Panc1 (cell line): ENCODE data around the gene NOVA1. TPM values are rescaled to one million over a fixed set of nuclear protein-coding genes. Genes with fewer than 3 reads are reported as not detected.
A peak's percentile ranks its signal among the peaks of the same experiment; 100 is the strongest.
"Not testable (repeated sequence)": the region's sequence is repeated elsewhere in the genome, so short reads cannot be mapped to it uniquely, and the experiment has no call there.

Experiments used
- ATAC-seq: fragments of 200-7000 bp; cut with Tn5 transposase; 2 replicates; pipeline ENCODE4 v1.9.1; 2020; ENCODE audit warnings: mild to moderate bottlenecking, moderate library complexity
- Bru-seq: library from RNA; stranded (reverse); fragments of 400-500 nt; gene quantifications from one replicate; lab custom pipeline; 2021; lab: Mats Ljungman, UMichigan
- BruChase-seq, 2 experiments: library from RNA; stranded (reverse); fragments of 400-500 nt; gene quantifications; one replicate each; lab custom pipeline; 2021; lab: Mats Ljungman, UMichigan
- BruUV-seq: library from RNA; stranded (reverse); fragments of 400-500 nt; replicated peaks from 2 replicates; lab custom pipeline; 2021; lab: Mats Ljungman, UMichigan
- CTCF ChIA-PET: fragments of 300-600 bp; sonication (Branson Sonifier 250); formaldehyde crosslinking; loops from one replicate; lab custom pipeline; 2022; ENCODE audit warnings: antibody characterized with exemption; lab: Charles Lee
- POLR2A ChIA-PET: fragments of 300-600 bp; sonication (Branson Sonifier 250); formaldehyde crosslinking; loops from one replicate; lab custom pipeline; 2022; ENCODE audit warnings: antibody characterized with exemption; lab: Charles Lee
- DNase-seq: peaks from one replicate; pipeline ENCODE4 v3.0.0-alpha.2; 2010; ENCODE audit warnings: low read depth, low spot score
- H3K27ac ChIP-seq: 2 replicates; pipeline ENCODE4 v1.5.1; 2011; ENCODE audit warnings: mild to moderate bottlenecking, low read length, inconsistent platforms
- H3K27me3 ChIP-seq: fragments of 200-500 bp; sonication (Bioruptor generic); 2 replicates; pipeline ENCODE4 v1.6.0; 2014; ENCODE audit warnings: low read length, inconsistent platforms; ENCODE audit not compliant: control insufficient read depth, insufficient read depth
- H3K36me3 ChIP-seq: fragments of 200-500 bp; sonication (Bioruptor generic); 2 replicates; pipeline ENCODE4 v1.5.1; 2014; ENCODE audit warnings: inconsistent platforms, mild to moderate bottlenecking, low read length, moderate library complexity; ENCODE audit not compliant: control insufficient read depth, insufficient read depth
- H3K4me1 ChIP-seq: 2 replicates; pipeline ENCODE4 v1.5.1; 2011; ENCODE audit warnings: inconsistent platforms, mild to moderate bottlenecking, low read length, moderate library complexity; ENCODE audit not compliant: control insufficient read depth, insufficient read depth
- H3K4me3 ChIP-seq, 2 experiments: 2 replicates each; pipeline ENCODE4 v1.5.1; 2011 to 2012; ENCODE audit warnings: low read depth in 2 of 2, low read length in 2 of 2, mild to moderate bottlenecking in 2 of 2, inconsistent platforms in 1 of 2, moderate library complexity in 1 of 2
- H3K9me3 ChIP-seq: fragments of 200-500 bp; sonication (Bioruptor generic); 2 replicates; pipeline ENCODE4 v1.5.1; 2014; ENCODE audit warnings: low read depth, mild to moderate bottlenecking, inconsistent platforms, low read length, moderate library complexity; ENCODE audit not compliant: control insufficient read depth, insufficient read depth
- POLR2AphosphoS5 ChIP-seq: IDR thresholded peaks from 2 replicates; pipeline ENCODE4 v1.6.1; 2012; ENCODE audit warnings: mild to moderate bottlenecking, low read depth, low read length, moderate library complexity
- REST ChIP-seq, 2 experiments: IDR thresholded peaks; 2 replicates each; pipeline ENCODE4 v1.6.1; 2011 to 2012; ENCODE audit warnings: low read depth in 2 of 2, control low read depth in 1 of 2, low read length in 1 of 2, mild to moderate bottlenecking in 1 of 2, moderate library complexity in 1 of 2; ENCODE audit not compliant: insufficient read depth in 1 of 2
- SIN3A ChIP-seq: IDR thresholded peaks from 2 replicates; pipeline ENCODE4 v1.6.1; 2012; ENCODE audit warnings: low read depth, mild to moderate bottlenecking, low read length, moderate library complexity, borderline replicate concordance; ENCODE audit not compliant: insufficient read depth
- TCF7L2 ChIP-seq: IDR thresholded peaks from 2 replicates; pipeline ENCODE4 v1.6.1; 2011; ENCODE audit warnings: mild to moderate bottlenecking, low read depth, low read length, inconsistent platforms
- in situ Hi-C: cut with HindIII; loops from 2 replicates; pipeline ENCODE4 v1.10.0; 2016; ENCODE audit warnings: low sequenced_read_pairs, low pct_unique_long_range_greater_than_20kb
- intact Hi-C: fragments of 100-400 bp; cut with micrococcal nuclease; formaldehyde crosslinking; loops from one replicate; pipeline ENCODE4 v1.10.0; 2022; ENCODE audit not compliant: unreplicated experiment
- long read RNA-seq: library from polyadenylated mRNA; unstranded; transcript quantifications from one replicate; pipeline ENCODE4 v2.0.0, GENCODE V29; 2021; ENCODE audit not compliant: unreplicated experiment
- polyA plus RNA-seq: library from polyadenylated mRNA; unstranded; fragments of >200 nt; gene quantifications from one replicate; pipeline ENCODE4 v1.2.1, GENCODE V29; 2012; ENCODE audit warnings: missing spikeins; ENCODE audit not compliant: insufficient read length
- total RNA-seq: library from RNA; stranded (reverse); gene quantifications from one replicate; pipeline ENCODE4 v1.2.1, GENCODE V29; 2021; ENCODE audit not compliant: unreplicated experiment
- TF ChIP-seq, protein P1 (sequence below): fragments of 450-650 bp; IDR thresholded peaks from 2 replicates; pipeline ENCODE4 v1.5.1; 2017; ENCODE audit warnings: mild to moderate bottlenecking

The NOVA1 gene, protein sequence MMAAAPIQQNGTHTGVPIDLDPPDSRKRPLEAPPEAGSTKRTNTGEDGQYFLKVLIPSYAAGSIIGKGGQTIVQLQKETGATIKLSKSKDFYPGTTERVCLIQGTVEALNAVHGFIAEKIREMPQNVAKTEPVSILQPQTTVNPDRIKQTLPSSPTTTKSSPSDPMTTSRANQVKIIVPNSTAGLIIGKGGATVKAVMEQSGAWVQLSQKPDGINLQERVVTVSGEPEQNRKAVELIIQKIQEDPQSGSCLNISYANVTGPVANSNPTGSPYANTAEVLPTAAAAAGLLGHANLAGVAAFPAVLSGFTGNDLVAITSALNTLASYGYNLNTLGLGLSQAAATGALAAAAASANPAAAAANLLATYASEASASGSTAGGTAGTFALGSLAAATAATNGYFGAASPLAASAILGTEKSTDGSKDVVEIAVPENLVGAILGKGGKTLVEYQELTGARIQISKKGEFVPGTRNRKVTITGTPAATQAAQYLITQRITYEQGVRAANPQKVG
- total RNA-seq (not detected), Bru-seq, nascent RNA (percentile 0 among the genes with signal in this experiment), BruChase-seq, experiment 1, labeled RNA remaining after a 2-hour chase (not detected), BruChase-seq, experiment 2, labeled RNA remaining after a 6-hour chase (not detected)
- polyA plus RNA-seq = not detected
- long read RNA-seq = 0 reads

DNA sequence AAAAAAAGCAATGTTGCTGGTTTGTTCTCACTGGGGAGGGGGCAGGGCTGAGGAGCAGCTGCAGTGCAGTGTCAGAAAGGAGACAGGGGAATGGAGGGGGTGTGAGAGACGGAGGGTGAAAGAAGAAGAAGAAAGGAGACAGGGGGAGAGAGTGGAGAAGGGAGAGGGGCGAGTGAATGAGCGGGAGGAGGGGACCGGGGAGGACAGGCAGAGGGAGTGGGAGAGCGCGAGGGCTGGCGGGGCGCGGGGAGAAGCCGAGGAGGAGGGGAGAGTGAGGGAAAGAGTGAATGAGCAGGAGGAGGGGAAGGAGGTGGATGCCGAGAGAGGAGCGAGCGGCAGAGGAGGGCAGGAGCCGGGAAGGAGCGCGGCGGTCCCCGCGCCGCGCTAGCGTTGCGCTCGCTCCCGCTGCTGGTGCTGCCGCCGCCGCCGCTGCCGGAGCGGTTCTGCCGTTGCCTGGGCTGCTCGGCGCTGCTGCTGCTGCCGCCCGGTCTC is at the start of gene NOVA1:
NOVA1 (minus strand) TSS at position 445 of the 492 bp plus-strand sequence. CDS start 597 bp downstream, outside the sequence.
- ChIA-PET POLR2A (no interaction called here), CTCF (no interaction called here)
- H3K4me3 ChIP-seq = peak within 1 kb of the TSS in 1 of 2 experiments; percentile 29; a peak in 1 of 4 replicates
- H3K27ac ChIP-seq = no peak within 1 kb of the TSS
- no peaks in the 10 kb centered on the region for H3K9me3 ChIP-seq
- no peaks in the 10 kb centered on the region for H3K36me3 ChIP-seq
- ATAC-seq = no peak
- no peak for DNase-seq
- TF ChIP-seq, protein P1, sequence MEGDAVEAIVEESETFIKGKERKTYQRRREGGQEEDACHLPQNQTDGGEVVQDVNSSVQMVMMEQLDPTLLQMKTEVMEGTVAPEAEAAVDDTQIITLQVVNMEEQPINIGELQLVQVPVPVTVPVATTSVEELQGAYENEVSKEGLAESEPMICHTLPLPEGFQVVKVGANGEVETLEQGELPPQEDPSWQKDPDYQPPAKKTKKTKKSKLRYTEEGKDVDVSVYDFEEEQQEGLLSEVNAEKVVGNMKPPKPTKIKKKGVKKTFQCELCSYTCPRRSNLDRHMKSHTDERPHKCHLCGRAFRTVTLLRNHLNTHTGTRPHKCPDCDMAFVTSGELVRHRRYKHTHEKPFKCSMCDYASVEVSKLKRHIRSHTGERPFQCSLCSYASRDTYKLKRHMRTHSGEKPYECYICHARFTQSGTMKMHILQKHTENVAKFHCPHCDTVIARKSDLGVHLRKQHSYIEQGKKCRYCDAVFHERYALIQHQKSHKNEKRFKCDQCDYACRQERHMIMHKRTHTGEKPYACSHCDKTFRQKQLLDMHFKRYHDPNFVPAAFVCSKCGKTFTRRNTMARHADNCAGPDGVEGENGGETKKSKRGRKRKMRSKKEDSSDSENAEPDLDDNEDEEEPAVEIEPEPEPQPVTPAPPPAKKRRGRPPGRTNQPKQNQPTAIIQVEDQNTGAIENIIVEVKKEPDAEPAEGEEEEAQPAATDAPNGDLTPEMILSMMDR = no peak
- no peak for TF ChIP-seq REST (IDR thresholded peaks at IDR 0.05; ENCODE audit: insufficient read depth in 1 of 2, low read depth in 2 of 2, low read length in 1 of 2)
- no peak for TF ChIP-seq SIN3A
- TF ChIP-seq TCF7L2 = no peak
- no peak for TF ChIP-seq POLR2AphosphoS5
- in situ Hi-C loops (no loop called here), intact Hi-C loops (no loop called here)
- no peaks in the 10 kb centered on the region for H3K27me3 ChIP-seq
- H3K4me1 ChIP-seq = no peaks in the 10 kb centered on the region
- no TSS peak for BruUV-seq

GRCh38 chr14:26645057-26645456 is 47.2 kb upstream of the NOVA1 start:
- ATAC-seq, H3K36me3 ChIP-seq, H3K4me1 ChIP-seq, intact Hi-C loops, H3K9me3 ChIP-seq, CTCF ChIA-PET, H3K4me3 ChIP-seq, DNase-seq, in situ Hi-C loops, H3K27me3 ChIP-seq, H3K27ac ChIP-seq, BruUV-seq: not testable (repeated sequence)
- POLR2A ChIA-PET = interaction anchor here (0.6 kb wide), 1 partner anchor 1603 kb away, joined by 3 read pairs; no protein-coding TSS in a partner anchor
